HL-60 (cell line): Measurements from ENCODE around the gene CCDC88A.

Experiments used
- DNase-seq, 2 experiments: peaks; one replicate each; pipeline ENCODE4 v3.0.0-alpha.2; 2010 to 2020; ENCODE audit warnings: low read depth in 1 of 2, low spot score in 1 of 2
- H3K27ac ChIP-seq: fragments of 250-450 bp; sonication (Bioruptor Pico); replicated peaks from 2 replicates; pipeline ENCODE4 v1.5.1; 2020; ENCODE audit warnings: mild to moderate bottlenecking, moderate library complexity
- H3K27me3 ChIP-seq: fragments of 250-450 bp; sonication (Bioruptor Pico); 2 replicates; pipeline ENCODE4 v1.5.1; 2021; ENCODE audit warnings: mild to moderate bottlenecking, moderate library complexity; ENCODE audit not compliant: insufficient read depth, poor library complexity, severe bottlenecking
- H3K4me3 ChIP-seq: replicated peaks from 2 replicates; pipeline ENCODE4 v1.5.1; 2011; ENCODE audit warnings: mild to moderate bottlenecking, control low read depth, low read length; ENCODE audit not compliant: insufficient read depth
- CTCF ChIP-seq: IDR thresholded peaks from one replicate; pipeline ENCODE4 v1.5.1; 2011; ENCODE audit warnings: low read length, control low read depth, inconsistent platforms; ENCODE audit not compliant: insufficient read depth
- GABPA ChIP-seq: IDR thresholded peaks from 2 replicates; pipeline ENCODE4 v1.6.1; 2012; ENCODE audit warnings: low read depth
- POLR2AphosphoS5 ChIP-seq: IDR thresholded peaks from 2 replicates; pipeline ENCODE4 v1.6.1; 2012; ENCODE audit warnings: low read depth
- REST ChIP-seq: IDR thresholded peaks from 2 replicates; pipeline ENCODE4 v1.6.1; 2012; ENCODE audit warnings: low read depth; ENCODE audit not compliant: insufficient replicate concordance
- SPI1 ChIP-seq: IDR thresholded peaks from 2 replicates; pipeline ENCODE4 v1.6.1; 2012; ENCODE audit warnings: low read depth, mild to moderate bottlenecking, borderline replicate concordance

Gene CCDC88A

GRCh38 chr2:55439101-55439397, 19.4 kb upstream of the CCDC88A start:
- no peaks in the 10 kb centered on the region for H3K27me3 ChIP-seq
- no peak overlapping the region for H3K27ac ChIP-seq
- DNase-seq = no peak
- TF ChIP-seq REST (no peak), SPI1 (no peak), GABPA (no peak), CTCF (no peak), POLR2AphosphoS5 (no peak)
- no peak overlapping the region for H3K4me3 ChIP-seq

GRCh38 chr2:55438391-55439100, 18.9 kb upstream of the CCDC88A start:
- DNase-seq = no peak
- Histone ChIP-seq H3K27me3 (no peaks in the 10 kb centered on the region), H3K4me3 (no peak overlapping the region), H3K27ac (no peak overlapping the region)
- TF ChIP-seq POLR2AphosphoS5 (no peak), REST (no peak), SPI1 (no peak)

- no peak overlapping the region for H3K27ac ChIP-seq
- H3K4me3 ChIP-seq = no peak overlapping the region
- no peaks in the 10 kb centered on the region for H3K27me3 ChIP-seq
- TF ChIP-seq CTCF = no peak
- no peak for TF ChIP-seq REST
- TF ChIP-seq POLR2AphosphoS5 = no peak
- no peak for TF ChIP-seq GABPA
- no peak for TF ChIP-seq SPI1
- no peak for DNase-seq
These were observed 18.1 kb upstream of the CCDC88A start for GRCh38 chr2:55437515-55438390.
